ENCODE results near the gene TRAFD1. TPM values are rescaled to one million over a fixed set of nuclear protein-coding genes. Genes with fewer than 3 reads are reported as not detected.
A peak's percentile ranks its signal among the peaks of the same experiment; 100 is the strongest.

The TRAFD1 gene
- total and polyA plus RNA-seq, 9 of the 15 experiments (the other 6 are each of a cell fraction or from before 2014, with no cell fraction given): 41.3 to 85.5 (median 54.5) TPM

GRCh38 chr12:112180422-112180821, 55.1 kb downstream of the TRAFD1 start:
- H3K79me2 ChIP-seq (ENCODE audit: control insufficient read depth, insufficient read depth, low read length): no peaks in the 10 kb centered on the region
- H3K27me3 ChIP-seq (ENCODE audit: control insufficient read depth in 2 of 2, insufficient read depth in 2 of 2, low read length in 2 of 2): no peaks in the 10 kb centered on the region
- H2AFZ ChIP-seq (ENCODE audit: low read depth, low read length): no peak overlapping the region
- H3K9me3 ChIP-seq (replicated peaks; ENCODE audit: control insufficient read depth, insufficient read depth, low read depth, low read length): no peaks in the 10 kb centered on the region
- H3K27ac ChIP-seq (ENCODE audit: extremely low read depth, low read depth, low read length): no peak overlapping the region
- ChIA-PET POLR2A (no interaction called here), CTCF (ENCODE audit: low intra/inter-chr PET ratio) (no interaction called here)
- H4K20me1 ChIP-seq (replicated peaks; ENCODE audit: control insufficient read depth, insufficient read depth, low read length): no peaks in the 10 kb centered on the region
- intact Hi-C loops (cut with micrococcal nuclease) (no loop called here), in situ Hi-C loops (cut with MboI) (no loop called here)
- no peak for TF ChIP-seq HINFP (tag; conservative IDR thresholded peaks at IDR 0.05; ENCODE audit: low read depth)
- TF ChIP-seq KLF6 (CRISPR knock-in tag; IDR thresholded peaks at IDR 0.05; ENCODE audit: borderline replicate concordance): no peak
- TF ChIP-seq ZNF316 (IDR thresholded peaks at IDR 0.05): 0 out of 2 replicates have a peak, but pooled peaks have one; percentile 0
- 84% methylated on average over 4 of the region's 4 CpGs for WGBS (ENCODE audit: insufficient coverage, low coverage, missing lambda C conversion rate)
- no peak overlapping the region for H3K4me3 ChIP-seq
- DNase-seq (ENCODE audit: extremely low read depth in 1 of 4, low spot score in 3 of 4): no peak
- no peaks in the 10 kb centered on the region; a peak in 1 of 5 replicates for H3K4me1 ChIP-seq (replicated peaks in 1 of 2; ENCODE audit: control insufficient read depth in 2 of 2, insufficient read depth in 2 of 2, low read length in 2 of 2)
- peaks cover 5% of the 10 kb centered on the region for H3K9me1 ChIP-seq (ENCODE audit: control insufficient read depth, insufficient read depth, low read length)
- FAIRE-seq: peak; percentile 67
- H3K9ac ChIP-seq (ENCODE audit: insufficient read depth in 1 of 2, low read depth in 2 of 2, low read length in 2 of 2): no peak overlapping the region
- ATAC-seq: no peak
- peaks cover 80% of the 10 kb centered on the region; the same call in 2 of the 3 replicates for H3K36me3 ChIP-seq (ENCODE audit: control insufficient read depth, insufficient read depth, low read length)
- BruUV-seq (replicated peaks): no TSS peak
- H3K4me2 ChIP-seq (ENCODE audit: insufficient read depth, low read length): no peak overlapping the region

- H3K27ac ChIP-seq (ENCODE audit: extremely low read depth, low read depth, low read length): no peak overlapping the region
- no peak for ATAC-seq
These were observed 57.1 kb downstream of the TRAFD1 start for GRCh38 chr12:112182499-112182898.

More at GRCh38 chr12:112182499-112182898, 57.1 kb downstream of the TRAFD1 start:
- DNase-seq (ENCODE audit: extremely low read depth in 1 of 4, low spot score in 3 of 4): no peak
- Histone ChIP-seq H3K9me3 (replicated peaks; ENCODE audit: control insufficient read depth, insufficient read depth, low read depth, low read length) (no peaks in the 10 kb centered on the region), H3K9me1 (ENCODE audit: control insufficient read depth, insufficient read depth, low read length) (peaks cover 5% of the 10 kb centered on the region), H3K4me3 (no peak overlapping the region), H4K20me1 (replicated peaks; ENCODE audit: control insufficient read depth, insufficient read depth, low read length) (no peaks in the 10 kb centered on the region), H3K36me3 (ENCODE audit: control insufficient read depth, insufficient read depth, low read length) (peaks cover 71% of the 10 kb centered on the region; the same call in 2 of the 3 replicates), H2AFZ (ENCODE audit: low read depth, low read length) (no peak overlapping the region), H3K27me3 (ENCODE audit: control insufficient read depth in 2 of 2, insufficient read depth in 2 of 2, low read length in 2 of 2) (no peaks in the 10 kb centered on the region), H3K4me2 (ENCODE audit: insufficient read depth, low read length) (no peak overlapping the region), H3K9ac (ENCODE audit: insufficient read depth in 1 of 2, low read depth in 2 of 2, low read length in 2 of 2) (0 out of 4 replicates have a peak overlapping the region, but pooled peaks of 1 of the 2 experiments have one; percentile 33), H3K79me2 (ENCODE audit: control insufficient read depth, insufficient read depth, low read length) (no peaks in the 10 kb centered on the region), H3K4me1 (replicated peaks in 1 of 2; ENCODE audit: control insufficient read depth in 2 of 2, insufficient read depth in 2 of 2, low read length in 2 of 2) (no peaks in the 10 kb centered on the region; a peak in 1 of 5 replicates)
- peak; percentile 28 for TF ChIP-seq HMGN3 (IDR thresholded peaks at IDR 0.05; ENCODE audit: borderline replicate concordance, extremely low read depth, insufficient read length, low read depth, low read length)
- no peak for TF ChIP-seq ZNF232 (CRISPR knock-in tag; IDR thresholded peaks at IDR 0.05)
- no peak for FAIRE-seq
- CTCF ChIA-PET (ENCODE audit: low intra/inter-chr PET ratio): no interaction called here
- intact Hi-C loops (cut with micrococcal nuclease) (no loop called here), in situ Hi-C loops (cut with MboI) (no loop called here)
- POLR2A ChIA-PET: interaction anchor here (0.7 to 1.6 kb wide), 3 partner anchors 10 to 1004 kb away, joined by 3 to 7 read pairs (median 4); no protein-coding TSS in a partner anchor
- BruUV-seq (replicated peaks): no TSS peak
- WGBS (ENCODE audit: insufficient coverage, low coverage, missing lambda C conversion rate): 94% methylated on average over 5 of the region's 7 CpGs
